H1 (cell line): ENCODE results near the gene NME9. TPM values are rescaled to one million over a fixed set of nuclear protein-coding genes. Genes with fewer than 3 reads are reported as not detected.

Experiments used
- polyA plus RNA-seq, 7 experiments: library from polyadenylated mRNA; depleted of rRNA in 3 of 7; stranded (reverse) in 5 of 7; unstranded in 2 of 7; fragments of >200 nt in 5 of 7; fragments of 200-250 nt in 2 of 7; gene quantifications; 1 replicate in 5 of 7; 2 replicates in 1 of 7; 4 replicates in 1 of 7; pipeline versions ENCODE4 v1.2.1 to v1.2.3, GENCODE V29; 2011 to 2013; ENCODE audit warnings: missing spikeins in 2 of 7, mixed read lengths in 2 of 7
- total RNA-seq: library from RNA; stranded (reverse); fragmentation: NEBNext Ultra II Directional; extraction: Animal tissue kit (Norgen Biotek cat#: 25700); gene quantifications from 2 replicates; pipeline ENCODE4 v1.2.1, GENCODE V29; 2021

NME9 gene
- total and polyA plus RNA-seq, 2 of the 8 experiments (the other 6 are each of a cell fraction or from before 2014, with no cell fraction given), result 0.11 TPM; not detected in 1

Other genes starting within 250 kb of the NME9 start
- gene DZIP1L, start 214.2 kb downstream of the NME9 start, total RNA-seq, result 6.9 and 8.3 TPM in 2 replicates
- gene DZIP1L, start 214.2 kb downstream of the NME9 start, polyA plus RNA-seq (2011; rRNA removed), result 6.5 and 9.0 TPM in 2 replicates
- gene A4GNT, start 197.5 kb downstream of the NME9 start, total RNA-seq, result not detected in 2 replicates
- gene A4GNT, start 197.5 kb downstream of the NME9 start, polyA plus RNA-seq (2011; rRNA removed), result not detected in 2 replicates
- gene DBR1, start 154.9 kb downstream of the NME9 start, total RNA-seq, result 18.0 and 18.3 TPM in 2 replicates
- gene DBR1, start 154.9 kb downstream of the NME9 start, polyA plus RNA-seq (2011; rRNA removed), result 9.5 and 10.1 TPM in 2 replicates
- gene ARMC8, start 142.6 kb downstream of the NME9 start, total RNA-seq, result 43.1 and 47.3 TPM in 2 replicates
- 46.5 and 58.5 TPM in 2 replicates for gene ARMC8, start 142.6 kb downstream of the NME9 start, polyA plus RNA-seq (2011; rRNA removed)
- 15.6 and 16.2 TPM in 2 replicates for gene MRAS, start 18.7 kb upstream of the NME9 start, total RNA-seq
- gene MRAS, start 18.7 kb upstream of the NME9 start, polyA plus RNA-seq (2011; rRNA removed), result 10.6 and 15.1 TPM in 2 replicates
- gene ESYT3, start 104.8 kb upstream of the NME9 start, total RNA-seq, result 7.0 and 7.3 TPM in 2 replicates
- 4.3 and 4.4 TPM in 2 replicates for gene ESYT3, start 104.8 kb upstream of the NME9 start, polyA plus RNA-seq (2011; rRNA removed)